ENCODE data around the gene TMEM9. TPM values are rescaled to one million over a fixed set of nuclear protein-coding genes. Genes with fewer than 3 reads are reported as not detected.
A peak's percentile ranks its signal among the peaks of the same experiment; 100 is the strongest.

TMEM9 gene
- total RNA-seq, 6 donors from 2014 or later, result 29.3 to 73.6 (median 59.2) TPM

DNA sequence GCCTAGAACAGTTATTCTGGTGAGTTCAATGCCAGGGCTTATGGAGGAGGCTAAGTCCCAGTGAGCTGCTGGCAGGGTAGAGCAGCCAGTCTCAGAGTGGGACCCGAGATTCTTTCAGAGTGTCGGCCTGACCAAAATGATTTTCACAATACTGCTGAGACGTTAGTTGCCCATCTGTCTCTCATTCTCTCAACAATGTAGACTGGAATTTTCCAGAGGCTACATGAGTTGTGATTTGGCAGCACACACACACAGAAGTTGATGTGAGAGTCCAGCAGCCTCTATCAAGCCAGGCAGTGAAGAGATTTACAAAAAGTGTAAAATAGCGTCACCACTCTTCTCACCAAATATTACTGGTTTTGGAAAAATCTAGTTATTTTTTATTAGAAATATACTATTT is 63.7 kb downstream of the TMEM9 start:
- no peak for DNase-seq
- WGBS, 2 donors, result 77 to 86% methylated on average over 4 of the region's 4 CpGs
- ATAC-seq (ENCODE audit: low FRiP score in 2 of 2), result no peak

DNA sequence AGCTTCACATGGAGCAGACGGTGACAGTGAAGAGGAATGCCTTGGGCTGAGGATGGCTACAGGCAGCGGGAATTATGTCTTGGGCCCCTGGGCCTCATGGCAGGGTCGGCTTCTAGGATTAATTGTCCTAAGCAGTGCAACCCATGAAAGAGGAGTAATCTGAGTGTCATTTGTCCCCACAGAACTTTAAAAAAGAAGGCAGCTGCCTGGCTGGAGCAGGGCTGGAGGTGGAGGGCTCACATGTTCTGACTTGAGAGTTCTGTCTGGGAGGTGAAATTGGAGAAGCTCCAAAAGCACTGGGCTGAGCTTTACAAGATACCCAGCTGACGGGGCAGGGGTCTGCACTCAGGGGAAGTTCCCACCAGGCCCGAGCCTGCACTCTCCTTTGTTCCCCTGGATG is 64.7 kb downstream of the TMEM9 start:
- Histone ChIP-seq H3K4me3 (no peak overlapping the region), H3K9me3 (no peaks in the 10 kb centered on the region), H3K4me1 (no peaks in the 10 kb centered on the region), H3K27ac (no peak overlapping the region), H3K27me3 (no peaks in the 10 kb centered on the region), H3K36me3 (no peaks in the 10 kb centered on the region)
- 92 to 97% methylated on average over 5 of the region's 5 CpGs for WGBS, 2 donors
- ATAC-seq (ENCODE audit: low FRiP score in 2 of 2) (no peak), DNase-seq (no peak)
- TF ChIP-seq, protein P1, sequence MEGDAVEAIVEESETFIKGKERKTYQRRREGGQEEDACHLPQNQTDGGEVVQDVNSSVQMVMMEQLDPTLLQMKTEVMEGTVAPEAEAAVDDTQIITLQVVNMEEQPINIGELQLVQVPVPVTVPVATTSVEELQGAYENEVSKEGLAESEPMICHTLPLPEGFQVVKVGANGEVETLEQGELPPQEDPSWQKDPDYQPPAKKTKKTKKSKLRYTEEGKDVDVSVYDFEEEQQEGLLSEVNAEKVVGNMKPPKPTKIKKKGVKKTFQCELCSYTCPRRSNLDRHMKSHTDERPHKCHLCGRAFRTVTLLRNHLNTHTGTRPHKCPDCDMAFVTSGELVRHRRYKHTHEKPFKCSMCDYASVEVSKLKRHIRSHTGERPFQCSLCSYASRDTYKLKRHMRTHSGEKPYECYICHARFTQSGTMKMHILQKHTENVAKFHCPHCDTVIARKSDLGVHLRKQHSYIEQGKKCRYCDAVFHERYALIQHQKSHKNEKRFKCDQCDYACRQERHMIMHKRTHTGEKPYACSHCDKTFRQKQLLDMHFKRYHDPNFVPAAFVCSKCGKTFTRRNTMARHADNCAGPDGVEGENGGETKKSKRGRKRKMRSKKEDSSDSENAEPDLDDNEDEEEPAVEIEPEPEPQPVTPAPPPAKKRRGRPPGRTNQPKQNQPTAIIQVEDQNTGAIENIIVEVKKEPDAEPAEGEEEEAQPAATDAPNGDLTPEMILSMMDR (IDR thresholded peaks at IDR 0.05), result no peak
- TF ChIP-seq EP300 (IDR thresholded peaks at IDR 0.05) (no peak), POLR2A (IDR thresholded peaks at IDR 0.05) (no peak), POLR2AphosphoS5 (IDR thresholded peaks at IDR 0.05) (no peak)

More for the DNA sequence above, 63.7 kb downstream of the TMEM9 start:
- H3K9me3 ChIP-seq, result no peaks in the 10 kb centered on the region
- H3K36me3 ChIP-seq, result no peaks in the 10 kb centered on the region
- H3K27ac ChIP-seq, result no peak overlapping the region
- H3K4me1 ChIP-seq, result no peaks in the 10 kb centered on the region
- TF ChIP-seq, protein P1 (IDR thresholded peaks at IDR 0.05), result no peak
- no peak for TF ChIP-seq EP300 (IDR thresholded peaks at IDR 0.05)
- TF ChIP-seq POLR2AphosphoS5 (IDR thresholded peaks at IDR 0.05), result no peak
- no peak for TF ChIP-seq POLR2A (IDR thresholded peaks at IDR 0.05)
- no peaks in the 10 kb centered on the region for H3K27me3 ChIP-seq
- H3K4me3 ChIP-seq, result no peak overlapping the region

DNA sequence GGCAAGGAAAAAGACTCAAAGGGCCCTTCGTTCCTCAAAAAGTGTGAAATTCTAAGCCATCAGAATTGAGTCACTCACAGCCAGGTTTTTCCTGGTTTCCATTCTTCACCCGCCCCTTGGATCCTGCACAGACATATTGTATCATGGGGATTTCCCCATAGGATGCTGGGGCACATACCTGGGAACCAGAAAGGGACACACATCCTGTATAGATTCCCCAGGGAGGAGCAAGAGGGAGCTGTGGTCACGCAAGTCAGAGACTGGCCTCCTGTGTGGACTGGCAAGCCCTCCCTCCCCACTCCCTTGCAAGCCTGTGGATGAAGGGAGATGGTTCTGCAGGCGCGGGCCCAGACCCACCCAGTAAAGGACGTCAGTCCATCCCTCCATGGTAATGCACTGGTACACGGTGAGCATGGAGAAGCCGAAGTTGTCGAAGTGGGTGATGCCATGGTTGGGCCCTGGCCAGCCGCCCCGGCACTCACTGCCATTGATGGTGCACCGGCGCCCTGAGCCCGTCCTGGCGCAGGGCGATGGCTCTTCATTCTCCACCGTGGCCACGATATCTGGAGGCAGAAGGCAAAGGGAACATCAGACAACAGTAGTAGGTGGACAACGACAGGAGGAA is 65.3 kb downstream of the TMEM9 start:
- Histone ChIP-seq H3K4me3 (no peak overlapping the region), H3K4me1 (no peaks in the 10 kb centered on the region), H3K9me3 (no peaks in the 10 kb centered on the region), H3K36me3 (no peaks in the 10 kb centered on the region), H3K27ac (no peak overlapping the region), H3K27me3 (no peaks in the 10 kb centered on the region)
- TF ChIP-seq, protein P1 (IDR thresholded peaks at IDR 0.05), result no peak
- TF ChIP-seq POLR2AphosphoS5 (IDR thresholded peaks at IDR 0.05), result no peak
- TF ChIP-seq EP300 (IDR thresholded peaks at IDR 0.05), result no peak
- TF ChIP-seq POLR2A (IDR thresholded peaks at IDR 0.05), result no peak
- ATAC-seq (ENCODE audit: low FRiP score in 2 of 2) (no peak), DNase-seq (peak in 1 of 2 donors; percentile 65)
- 95% methylated on average over 11 to 19 of the region's 19 CpGs for WGBS, 2 donors

DNA sequence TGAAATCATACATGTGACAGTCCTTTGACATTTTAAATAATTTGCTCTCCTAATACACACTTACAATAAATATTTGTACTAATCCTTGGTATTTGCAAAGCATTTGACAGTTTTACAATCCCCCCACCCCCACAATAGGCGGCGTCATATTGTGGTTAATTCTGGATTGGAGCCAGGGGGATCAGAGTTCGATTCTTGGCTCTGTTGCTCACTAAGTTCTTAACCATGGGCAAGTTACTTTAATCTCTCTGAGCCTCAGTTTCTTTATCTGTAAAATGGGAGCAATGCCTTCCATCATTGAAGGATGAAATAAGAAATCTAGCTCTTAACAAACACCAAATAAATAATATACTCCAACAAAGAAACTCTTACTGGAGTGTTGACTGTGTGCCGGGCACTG is 65.9 kb downstream of the TMEM9 start:
- 55 to 67% methylated on average over 4 of the region's 4 CpGs for WGBS, 2 donors
- H3K9me3 ChIP-seq, result no peaks in the 10 kb centered on the region

More for the DNA sequence above, 65.9 kb downstream of the TMEM9 start:
- no peak overlapping the region for H3K27ac ChIP-seq
- H3K27me3 ChIP-seq, result no peaks in the 10 kb centered on the region
- H3K36me3 ChIP-seq, result no peaks in the 10 kb centered on the region
- no peak for DNase-seq
- H3K4me1 ChIP-seq, result no peaks in the 10 kb centered on the region
- no peak for ATAC-seq (ENCODE audit: low FRiP score in 2 of 2)
- no peak overlapping the region for H3K4me3 ChIP-seq
- TF ChIP-seq POLR2A (IDR thresholded peaks at IDR 0.05) (no peak), POLR2AphosphoS5 (IDR thresholded peaks at IDR 0.05) (no peak), EP300 (IDR thresholded peaks at IDR 0.05) (no peak)
- TF ChIP-seq, protein P1 (IDR thresholded peaks at IDR 0.05), result no peak
